AG04449 (cell line): ENCODE results near the gene TTLL11.

Experiments used
- CTCF ChIA-PET: fragments of 350-600 bp; formaldehyde crosslinking; extraction: SDS; loops from one replicate; lab custom pipeline; 2021; ENCODE audit warnings: antibody characterized with exemption; lab: Yijun Ruan, JAX
- POLR2A ChIA-PET: fragments of 400-600, 350-600 bp; formaldehyde crosslinking; extraction: SDS; loops from one replicate; lab custom pipeline; 2020; ENCODE audit warnings: antibody characterized with exemption, inconsistent platforms; lab: Yijun Ruan, JAX
- DNase-seq: peaks from one replicate; pipeline ENCODE4 v3.0.0-alpha.2; 2010; ENCODE audit warnings: low read depth, low spot score
- H3K4me3 ChIP-seq: 2 replicates; pipeline ENCODE4 v1.5.1; 2011; ENCODE audit warnings: low read depth, mild to moderate bottlenecking, control low read depth, low read length
- TF ChIP-seq, protein P1 (sequence below): IDR thresholded peaks from one replicate; pipeline ENCODE4 v1.5.1; 2011; ENCODE audit warnings: mild to moderate bottlenecking, moderate library complexity, low read length, control low read depth, inconsistent platforms; ENCODE audit not compliant: insufficient read depth; ENCODE audit errors: missing control alignments

The TTLL11 gene

DNA sequence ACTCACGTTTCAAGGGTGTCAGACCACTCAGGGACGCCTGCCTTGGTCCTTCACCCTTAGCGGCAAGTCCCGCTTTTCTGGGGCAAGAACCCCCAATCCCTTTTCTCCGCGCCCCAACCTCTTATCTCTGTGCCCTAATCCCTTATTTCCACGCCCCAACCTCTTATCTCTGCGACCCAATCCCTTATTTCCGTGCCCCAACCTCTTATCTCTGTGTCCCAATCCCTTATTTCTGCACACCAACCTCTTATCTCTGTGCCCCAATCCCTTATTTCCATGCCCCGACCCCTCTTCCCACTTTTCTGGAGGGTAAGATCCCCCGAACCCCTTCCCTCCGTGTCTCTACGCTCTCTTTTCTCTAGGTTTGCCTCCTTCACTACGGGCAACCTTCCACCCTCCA is 302.3 kb downstream of the TTLL11 start:
- DNase-seq: no peak
- no peak overlapping the region for H3K4me3 ChIP-seq
- TF ChIP-seq, protein P1, sequence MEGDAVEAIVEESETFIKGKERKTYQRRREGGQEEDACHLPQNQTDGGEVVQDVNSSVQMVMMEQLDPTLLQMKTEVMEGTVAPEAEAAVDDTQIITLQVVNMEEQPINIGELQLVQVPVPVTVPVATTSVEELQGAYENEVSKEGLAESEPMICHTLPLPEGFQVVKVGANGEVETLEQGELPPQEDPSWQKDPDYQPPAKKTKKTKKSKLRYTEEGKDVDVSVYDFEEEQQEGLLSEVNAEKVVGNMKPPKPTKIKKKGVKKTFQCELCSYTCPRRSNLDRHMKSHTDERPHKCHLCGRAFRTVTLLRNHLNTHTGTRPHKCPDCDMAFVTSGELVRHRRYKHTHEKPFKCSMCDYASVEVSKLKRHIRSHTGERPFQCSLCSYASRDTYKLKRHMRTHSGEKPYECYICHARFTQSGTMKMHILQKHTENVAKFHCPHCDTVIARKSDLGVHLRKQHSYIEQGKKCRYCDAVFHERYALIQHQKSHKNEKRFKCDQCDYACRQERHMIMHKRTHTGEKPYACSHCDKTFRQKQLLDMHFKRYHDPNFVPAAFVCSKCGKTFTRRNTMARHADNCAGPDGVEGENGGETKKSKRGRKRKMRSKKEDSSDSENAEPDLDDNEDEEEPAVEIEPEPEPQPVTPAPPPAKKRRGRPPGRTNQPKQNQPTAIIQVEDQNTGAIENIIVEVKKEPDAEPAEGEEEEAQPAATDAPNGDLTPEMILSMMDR: no peak
- ChIA-PET POLR2A (no interaction called here), CTCF (no interaction called here)

DNA sequence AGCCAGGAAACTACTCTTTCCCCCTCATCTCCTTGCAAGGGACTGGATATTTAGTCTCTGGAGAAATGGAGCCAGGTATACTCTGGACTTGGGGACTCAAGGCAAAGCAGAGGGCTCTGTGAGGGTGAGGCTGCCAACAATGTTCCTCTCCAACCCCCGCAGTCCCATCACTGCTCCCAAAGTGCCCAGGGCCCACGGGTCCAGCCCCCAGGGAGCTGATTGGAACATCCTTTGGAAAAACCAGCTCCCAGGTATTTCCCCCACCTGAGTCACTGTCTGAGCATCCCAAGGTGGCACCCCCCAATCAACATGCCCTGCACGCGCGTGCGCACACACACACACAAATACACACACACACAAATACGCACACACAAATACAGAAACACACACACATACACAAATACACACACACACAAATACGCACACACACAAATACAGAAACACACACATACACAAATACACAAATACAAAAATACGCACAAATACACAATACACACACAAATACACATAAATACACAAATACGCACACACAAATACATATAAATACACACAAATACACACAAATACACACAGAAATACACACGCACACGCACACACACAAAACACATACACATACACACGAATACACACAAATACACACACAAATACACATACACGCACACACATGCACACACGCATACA is 304.3 kb downstream of the TTLL11 start:
- H3K4me3 ChIP-seq: no peak overlapping the region
- TF ChIP-seq, protein P1: no peak
- DNase-seq: no peak
- POLR2A ChIA-PET: no interaction called here
- CTCF ChIA-PET: no interaction called here

DNA sequence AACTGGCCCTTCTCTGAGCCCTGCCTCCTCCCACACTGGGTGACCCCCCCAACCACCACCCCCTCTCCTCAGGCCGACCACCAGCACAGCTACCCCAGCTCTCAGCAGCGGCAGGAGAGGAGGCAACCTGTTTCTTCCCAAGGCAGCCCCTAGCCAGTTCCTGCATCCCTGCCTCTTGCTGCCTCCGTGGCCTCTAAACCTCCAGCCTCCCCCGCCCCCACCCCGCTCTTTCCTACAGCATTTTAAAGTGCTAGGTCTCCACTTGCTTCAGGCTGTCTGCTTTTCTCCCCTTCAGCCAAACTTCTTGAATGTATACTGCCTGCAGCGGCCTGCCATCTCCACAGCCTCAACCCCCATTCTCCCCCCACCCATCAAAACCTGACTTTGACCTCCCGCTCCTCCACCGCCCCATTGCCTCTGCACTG is 306.1 kb downstream of the TTLL11 start:
- no peak overlapping the region for H3K4me3 ChIP-seq
- CTCF ChIA-PET: no interaction called here
- POLR2A ChIA-PET: interaction anchor here (0.6 kb wide), 1 partner anchor 15 kb away, joined by 3 read pairs; no protein-coding TSS in a partner anchor
- no peak for DNase-seq
- TF ChIP-seq, protein P1: no peak

DNA sequence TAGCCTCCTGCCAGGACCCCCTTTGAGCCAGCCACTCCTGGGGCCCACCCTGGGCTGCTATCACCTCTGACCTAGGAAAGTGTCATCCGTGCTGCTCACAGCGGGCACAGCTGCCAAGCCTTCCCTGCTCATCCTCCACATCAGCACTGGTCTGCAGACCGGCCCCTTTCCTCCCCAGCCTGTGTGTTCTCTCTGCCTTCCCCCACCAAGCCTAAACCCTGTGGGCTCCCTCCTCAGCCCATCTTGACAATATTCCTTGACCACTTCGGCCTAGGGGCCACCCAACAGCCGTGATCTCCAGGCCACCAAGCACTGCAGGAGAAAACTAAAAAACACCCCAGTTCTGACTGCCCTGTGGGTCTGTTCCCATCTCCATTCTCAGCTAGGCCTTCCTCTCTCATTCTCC is 306.6 kb downstream of the TTLL11 start:
- TF ChIP-seq, protein P1: no peak
- no peak for DNase-seq
- POLR2A ChIA-PET: interaction anchor here (0.6 kb wide), 1 partner anchor 15 kb away, joined by 3 read pairs; no protein-coding TSS in a partner anchor
- H3K4me3 ChIP-seq: no peak overlapping the region
- CTCF ChIA-PET: interaction anchor here (1.8 kb wide), 1 partner anchor 240 kb away, joined by 5 read pairs; no protein-coding TSS in a partner anchor

DNA sequence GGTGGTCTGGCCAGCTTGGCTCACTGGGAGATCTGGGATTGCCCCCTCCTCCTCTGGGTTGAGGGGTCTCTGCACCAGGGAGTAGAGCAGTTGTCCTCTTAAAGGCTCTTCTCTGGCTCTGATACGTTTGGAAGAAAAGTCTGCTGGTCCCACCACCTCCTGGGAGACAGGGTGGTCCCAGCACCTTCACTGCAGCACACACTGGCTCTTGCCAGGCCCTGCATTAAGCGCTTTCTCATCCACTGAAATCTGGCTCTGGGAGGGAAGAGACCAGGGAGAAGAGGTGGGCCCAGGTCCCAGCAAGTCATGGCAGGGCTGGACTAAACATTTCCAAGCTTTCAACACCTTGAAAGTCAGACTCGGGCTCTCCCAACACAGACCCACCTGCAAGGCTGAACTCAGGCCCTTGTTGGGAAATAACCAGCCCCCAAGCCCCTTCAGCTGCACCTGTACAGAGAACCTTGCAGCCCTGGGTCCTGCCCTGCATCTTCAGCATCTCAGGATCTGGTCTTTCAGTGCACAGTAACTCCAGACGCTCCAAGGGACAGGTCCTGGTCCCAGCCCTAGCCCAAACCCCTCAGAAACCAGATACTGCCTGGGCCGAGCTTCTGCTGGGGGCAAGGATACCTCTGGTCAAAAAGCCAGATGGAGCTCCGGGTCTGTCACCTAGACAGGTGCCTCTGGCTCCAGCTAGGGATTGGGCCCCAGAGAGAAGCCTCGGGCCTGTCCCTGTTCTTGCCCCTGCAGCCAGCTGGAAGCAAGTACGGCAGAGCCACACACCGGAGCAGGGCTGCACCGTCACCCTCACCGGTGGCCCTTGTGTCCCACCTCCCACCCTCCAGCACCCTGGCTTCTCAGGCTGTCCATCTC is 307.2 kb downstream of the TTLL11 start:
- H3K4me3 ChIP-seq: no peak overlapping the region
- POLR2A ChIA-PET: interaction anchor here (0.6 kb wide), 1 partner anchor 14 kb away, joined by 3 read pairs; no protein-coding TSS in a partner anchor
- DNase-seq: no peak
- CTCF ChIA-PET: interaction anchor here (1.1 to 1.8 kb wide), 2 partner anchors 18 to 240 kb away, joined by 3 to 5 read pairs; no protein-coding TSS in a partner anchor
- TF ChIP-seq, protein P1: no peak
